DLD1 (cell line): ENCODE data around the gene CFAP157.

Experiments
- in situ Hi-C: cut with HindIII; loops from 2 replicates; pipeline ENCODE4 v1.10.0; 2017; ENCODE audit warnings: low sequenced_read_pairs

CFAP157 gene

DNA sequence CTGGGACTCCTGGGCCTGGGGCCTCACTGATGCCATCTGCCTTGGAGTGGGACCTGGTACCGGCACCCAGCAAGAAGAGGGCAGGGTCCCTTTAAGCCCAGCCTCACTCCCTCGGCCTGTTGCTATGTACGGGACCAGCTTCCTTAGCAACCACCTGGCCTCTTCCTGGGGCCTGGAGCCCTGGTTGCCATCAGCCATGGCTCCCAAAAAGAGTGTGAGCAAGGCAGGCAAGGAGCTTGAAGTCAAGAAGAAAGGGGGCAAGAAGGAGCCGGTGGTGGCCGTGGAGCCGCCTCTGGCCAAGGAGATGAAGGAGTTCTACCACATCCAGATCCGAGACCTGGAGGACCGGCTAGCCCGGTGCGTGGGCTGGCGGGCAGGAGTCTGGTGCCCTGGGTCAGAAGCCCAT, at the start of gene CFAP157:
TSS of gene CFAP157 (plus strand) at position 153 of the 406 bp plus-strand sequence. CDS start at position 197, 44 bp downstream.
- in situ Hi-C loops, result no loop called here

DNA sequence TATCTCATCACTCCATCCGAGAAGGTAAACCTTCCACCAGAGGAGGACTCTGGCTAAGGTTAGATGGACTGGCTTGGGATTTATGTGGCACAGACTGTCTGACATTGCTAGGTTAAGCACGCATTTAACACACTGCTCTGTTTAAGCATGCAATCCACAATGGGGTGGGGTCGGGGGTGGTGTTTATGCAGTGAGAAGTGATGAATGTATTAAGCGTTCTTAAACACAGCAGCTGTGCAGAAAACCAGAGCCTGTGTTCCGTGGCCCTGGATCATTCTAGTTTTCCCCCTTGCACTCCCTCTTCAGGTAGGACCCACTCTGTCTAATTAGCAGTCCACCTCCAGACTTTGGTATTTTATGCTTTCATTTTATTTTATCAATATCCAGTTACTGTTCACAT, 48.4 kb upstream of the CFAP157 start:
- in situ Hi-C loops, result no loop called here

DNA sequence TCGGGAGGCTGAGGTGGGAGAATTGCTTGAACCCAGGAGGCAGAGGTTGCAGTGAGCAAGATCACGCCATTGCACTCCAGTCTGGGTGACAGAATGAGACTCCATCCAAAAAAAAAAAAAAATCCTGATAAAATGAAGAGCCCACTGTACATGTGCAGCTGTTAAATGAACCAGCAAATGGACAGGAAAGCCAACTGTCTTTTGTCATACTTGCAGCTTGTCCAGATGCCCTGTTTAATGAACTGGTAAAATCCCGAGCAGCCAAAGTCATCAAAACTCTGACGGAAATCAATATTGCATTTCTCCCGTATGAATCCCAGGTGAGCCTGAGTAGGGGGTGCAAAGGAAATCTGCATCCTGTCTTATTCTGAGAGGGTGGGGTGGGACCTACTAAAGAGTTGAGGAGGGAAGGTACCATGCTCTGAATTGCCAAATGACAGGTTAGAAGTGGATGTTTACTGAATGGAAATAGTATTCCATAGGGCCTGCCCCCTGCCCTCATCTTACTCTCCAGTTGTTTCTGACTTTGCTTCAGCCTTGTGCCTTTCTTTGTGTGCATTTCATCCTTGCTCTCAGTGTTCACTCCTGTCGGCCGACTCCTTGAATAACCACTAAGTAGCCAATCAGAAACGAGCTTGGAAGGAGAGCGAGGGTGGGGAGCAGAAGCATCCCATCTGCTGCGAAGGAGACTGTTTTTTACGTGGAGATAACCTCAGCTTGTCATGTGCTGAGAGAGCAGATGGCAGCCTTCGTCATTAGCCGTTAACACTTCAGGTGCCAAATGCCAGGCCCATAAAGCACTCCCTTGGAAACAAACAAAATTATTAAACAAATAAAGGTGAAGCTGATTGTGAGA, 45.7 kb upstream of the CFAP157 start:
- in situ Hi-C loops, result no loop called here

DNA sequence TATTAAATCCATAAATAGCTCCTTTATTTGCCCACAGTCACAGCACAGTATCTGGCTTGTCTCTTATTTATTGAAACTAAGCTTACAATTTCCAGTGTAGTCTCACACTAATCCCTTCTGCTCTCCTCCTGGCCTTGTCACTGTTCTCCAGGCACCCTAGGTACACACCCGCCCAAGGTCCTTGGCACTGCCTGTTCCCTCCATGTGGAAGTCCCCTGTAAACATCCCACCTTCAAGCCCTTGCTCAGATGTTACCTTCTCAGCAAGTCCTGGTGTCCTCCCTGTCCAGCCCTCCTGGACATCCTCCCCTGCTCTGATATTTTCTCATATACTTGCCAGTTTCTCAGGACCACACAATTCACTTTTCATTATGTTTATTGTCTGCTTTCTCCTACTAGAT, 44.2 kb upstream of the CFAP157 start:
- in situ Hi-C loops, result no loop called here

DNA sequence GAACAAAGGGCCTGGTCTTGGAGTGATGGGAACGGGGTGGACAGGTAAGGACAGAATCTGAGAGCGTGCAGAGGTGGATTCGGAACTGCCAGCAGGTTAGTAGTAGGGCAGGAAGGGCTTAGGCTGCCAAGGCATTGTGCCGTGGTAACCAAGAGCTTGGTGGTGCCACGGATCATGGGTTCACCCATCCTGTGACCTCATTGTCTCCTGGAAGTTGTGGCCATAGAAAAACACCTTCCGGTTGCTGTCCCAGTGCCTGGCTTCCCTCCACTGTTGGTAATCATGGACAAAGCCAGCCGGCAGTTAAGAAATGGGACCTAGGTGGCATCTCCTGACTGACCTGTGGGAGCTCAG, 42.5 kb upstream of the CFAP157 start:
- in situ Hi-C loops, result no loop called here

DNA sequence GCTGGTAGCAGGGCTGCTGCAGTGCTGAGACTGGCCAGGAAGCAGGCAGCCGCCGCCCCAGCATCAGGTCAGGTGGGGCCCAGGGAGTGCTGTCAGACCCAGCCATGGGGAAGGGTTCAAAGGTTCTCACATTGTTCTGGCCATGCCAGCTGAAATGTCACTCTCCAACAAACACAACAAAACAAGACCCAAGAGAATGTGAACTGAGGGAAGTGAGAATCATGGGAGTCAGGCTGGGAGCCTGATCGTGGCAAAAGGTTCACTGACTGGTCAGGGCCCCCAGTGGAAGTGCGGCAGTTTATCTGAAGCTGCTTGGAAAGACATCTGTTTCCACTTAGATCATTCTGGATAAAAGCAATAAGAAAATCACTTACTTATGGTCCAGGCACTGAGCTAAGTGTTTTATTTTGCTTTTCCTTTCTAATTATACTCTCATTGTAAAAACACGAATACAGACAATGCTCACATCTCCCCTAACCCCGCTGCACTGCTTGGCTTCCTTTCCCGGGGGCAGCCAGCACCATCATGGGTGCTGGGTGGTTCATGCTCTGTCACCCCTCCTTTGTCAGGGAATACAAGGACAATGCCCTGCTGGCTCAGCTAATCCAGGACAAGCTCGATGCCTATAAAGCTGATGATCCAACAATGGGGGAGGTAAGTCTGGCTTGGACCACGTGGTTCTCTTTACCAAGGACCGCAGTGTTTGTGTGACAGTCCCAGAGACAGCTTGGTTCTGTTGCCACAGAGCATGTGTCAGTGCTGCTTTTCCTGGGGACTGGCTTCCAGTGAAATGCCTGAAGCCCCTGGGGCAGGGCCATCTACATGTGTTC, 41.9 kb upstream of the CFAP157 start:
- in situ Hi-C loops, result no loop called here

DNA sequence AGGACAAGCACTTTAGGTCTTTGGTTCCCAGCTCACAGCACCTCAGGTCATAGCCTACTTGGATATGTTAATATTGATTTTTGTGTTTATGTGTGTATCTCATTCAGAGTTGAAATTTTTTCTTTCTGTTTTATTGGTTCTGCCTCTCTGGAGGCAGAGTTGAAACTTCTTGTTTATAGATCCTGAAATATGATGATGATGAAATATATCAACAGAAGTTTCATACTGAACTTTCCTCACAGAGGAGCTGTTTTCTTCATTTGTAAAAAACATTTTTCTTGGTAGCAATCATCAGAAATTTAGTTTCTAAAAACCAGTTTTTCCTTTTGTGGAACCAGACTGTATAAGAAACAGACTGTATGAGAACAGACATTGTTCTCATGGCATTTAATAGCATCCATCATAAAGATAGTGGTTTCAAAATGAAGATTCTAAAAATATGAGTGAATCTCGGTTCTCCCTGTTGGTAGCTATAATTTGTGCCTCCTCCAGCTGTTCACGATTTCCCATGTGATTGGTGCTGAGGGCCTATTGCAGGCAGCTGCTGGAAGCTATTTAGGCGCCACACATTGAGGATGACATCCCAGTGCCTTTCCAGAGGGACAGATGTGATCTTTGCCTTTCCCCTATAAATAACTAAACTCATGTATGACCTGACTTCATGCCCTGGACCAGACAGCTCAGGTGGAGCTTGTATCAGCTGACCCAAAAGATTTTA, 39.5 kb upstream of the CFAP157 start:
- in situ Hi-C loops, result no loop called here

DNA sequence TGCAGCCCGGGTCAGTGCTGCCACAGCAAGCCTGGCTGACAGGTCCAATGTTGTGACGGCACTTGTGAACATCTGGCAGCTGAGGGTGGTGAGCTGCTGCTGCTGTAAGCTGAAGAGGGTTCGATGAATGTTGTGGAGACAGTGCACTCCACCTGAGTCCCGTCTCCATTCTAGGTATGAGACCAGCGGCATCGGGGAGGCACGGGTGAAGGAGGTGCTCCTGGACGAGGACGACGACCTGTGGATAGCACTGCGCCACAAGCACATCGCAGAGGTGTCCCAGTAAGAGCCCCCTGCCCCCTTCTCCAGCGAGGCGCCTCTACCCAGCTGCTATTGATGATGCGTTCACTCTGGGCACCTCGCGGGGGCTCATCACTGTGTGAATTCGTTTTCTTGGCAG, 38.9 kb upstream of the CFAP157 start:
- in situ Hi-C loops, result no loop called here

DNA sequence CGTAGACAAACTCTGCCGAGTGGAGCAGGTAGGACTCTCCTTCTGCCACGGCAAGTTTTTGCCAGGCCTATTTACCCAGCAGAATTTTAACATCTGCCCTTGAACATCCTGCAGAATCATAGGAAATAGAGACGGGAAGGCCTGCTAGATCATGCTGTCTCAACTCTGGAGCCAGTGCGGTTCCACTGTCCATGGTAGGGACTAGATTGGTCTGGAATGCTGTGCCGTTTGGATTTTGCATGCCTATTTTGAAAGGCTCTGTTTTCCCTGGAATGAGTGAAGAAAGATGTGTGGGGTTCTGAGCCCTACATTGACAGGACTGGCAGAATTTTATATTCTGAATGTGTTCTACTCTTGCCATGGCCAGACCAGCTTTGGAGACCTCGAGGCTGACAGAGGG, 33.6 kb upstream of the CFAP157 start:
- in situ Hi-C loops, result no loop called here

DNA sequence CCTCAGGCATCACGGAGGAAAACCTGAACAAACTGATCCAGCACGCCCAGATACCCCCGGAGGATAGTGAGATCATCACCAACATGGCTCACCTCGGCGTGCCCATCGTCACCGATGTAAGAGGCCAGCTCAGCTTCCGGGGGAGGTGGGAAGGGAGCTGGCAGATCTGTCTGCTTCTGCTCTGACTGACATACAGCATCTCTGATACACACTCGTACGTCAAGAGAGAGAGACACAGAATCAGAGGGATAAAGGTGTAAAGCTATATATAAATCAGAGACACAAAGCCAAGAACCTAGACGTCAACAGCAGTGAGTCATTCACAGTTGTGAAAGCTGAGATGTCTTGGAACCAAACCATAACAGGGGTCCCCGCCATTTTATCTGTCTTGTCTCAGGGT, 30.1 kb upstream of the CFAP157 start:
- in situ Hi-C loops, result no loop called here

DNA sequence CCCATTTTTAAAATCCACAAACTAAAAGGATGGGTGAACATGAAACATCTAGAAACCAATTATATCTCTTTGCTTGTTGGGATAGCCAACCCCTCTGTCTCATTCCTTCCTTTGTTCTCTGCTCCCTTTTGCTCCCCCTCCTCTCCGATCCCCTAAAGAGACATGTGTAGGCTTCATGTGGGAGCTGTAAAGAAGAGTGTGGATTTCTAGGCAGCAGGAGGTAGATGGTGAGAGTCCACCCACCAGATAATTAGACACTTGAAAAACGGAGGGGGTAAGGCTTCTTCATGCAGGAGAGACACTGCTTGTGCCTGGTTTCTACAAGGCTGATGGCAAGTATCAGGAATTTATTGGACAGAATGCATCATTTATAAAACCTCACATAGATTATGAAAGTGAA, 27.3 kb upstream of the CFAP157 start:
- in situ Hi-C loops, result no loop called here

DNA sequence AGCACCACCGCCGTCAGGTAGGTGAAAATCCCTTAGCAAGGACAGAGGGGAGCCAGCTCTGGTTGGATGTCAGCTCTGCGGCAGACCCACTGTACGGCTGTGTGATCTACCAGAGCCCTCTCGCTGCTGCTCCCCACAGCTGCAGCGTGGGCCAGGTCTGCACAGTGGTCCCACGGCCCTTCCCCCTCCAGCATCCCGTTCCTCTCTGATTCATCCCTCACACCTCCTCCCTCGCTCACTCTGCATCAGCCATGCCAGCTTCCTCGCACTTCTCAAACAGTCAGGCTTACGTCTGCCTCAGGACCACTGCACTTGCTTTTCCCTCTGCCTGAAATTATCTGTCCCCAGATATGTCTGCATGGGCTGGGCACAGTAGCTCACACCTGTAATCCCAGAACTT, 26.6 kb upstream of the CFAP157 start:
- in situ Hi-C loops, result no loop called here

DNA sequence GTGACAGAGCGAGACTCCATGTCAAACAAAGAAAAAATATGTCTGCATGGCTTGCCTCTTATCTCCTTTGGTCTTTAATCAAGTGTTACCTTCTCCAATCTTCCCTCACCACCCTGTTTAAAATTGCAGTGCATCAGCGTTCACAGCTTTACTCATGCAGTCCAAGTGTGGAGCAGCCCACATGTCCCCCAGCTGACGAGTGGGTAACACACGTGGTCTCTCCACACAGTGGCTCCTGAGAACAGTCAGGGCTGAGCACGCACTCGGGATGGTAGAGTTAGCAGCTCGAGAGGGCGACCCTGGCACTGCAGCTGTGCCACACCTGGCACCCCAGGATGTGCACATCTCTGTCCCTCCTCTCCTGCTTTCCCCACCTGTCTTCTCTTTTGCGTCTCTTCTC, 25.9 kb upstream of the CFAP157 start:
- in situ Hi-C loops, result no loop called here

DNA sequence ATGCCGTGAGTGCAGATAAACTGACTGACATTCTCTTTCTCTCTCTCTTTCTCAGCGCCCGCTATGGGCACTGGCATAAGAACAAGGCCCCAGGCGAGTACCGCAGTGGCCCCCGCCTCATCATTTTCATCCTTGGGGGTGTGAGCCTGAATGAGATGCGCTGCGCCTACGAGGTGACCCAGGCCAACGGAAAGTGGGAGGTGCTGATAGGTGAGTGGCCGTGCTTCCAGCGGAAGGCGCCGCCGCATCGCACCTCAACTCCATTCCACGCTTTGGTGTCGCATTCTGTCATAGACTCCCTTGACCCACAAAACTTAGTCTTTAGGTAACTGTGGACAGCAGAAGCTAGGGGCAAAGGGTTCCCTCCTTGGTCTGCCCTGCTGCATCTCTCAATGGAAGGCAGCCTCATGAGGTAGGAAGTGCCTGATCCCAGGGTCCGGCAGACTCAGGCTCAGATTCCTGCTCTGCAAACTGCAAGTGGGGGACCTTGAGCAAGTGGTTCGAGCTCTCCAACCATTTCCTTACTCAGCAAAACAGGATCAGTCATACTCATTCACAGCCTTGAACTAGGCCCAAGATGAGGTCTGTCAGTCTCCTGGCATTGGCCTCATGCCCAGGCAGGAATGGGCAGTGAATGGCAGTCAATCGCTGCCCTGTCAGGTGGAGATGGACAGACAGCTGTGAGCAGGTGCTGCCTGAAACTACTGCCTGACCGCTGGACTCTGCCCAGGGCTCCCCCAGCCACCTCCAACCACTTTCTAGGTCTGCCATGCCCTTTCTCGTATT, 24.2 kb upstream of the CFAP157 start:
- in situ Hi-C loops, result no loop called here

DNA sequence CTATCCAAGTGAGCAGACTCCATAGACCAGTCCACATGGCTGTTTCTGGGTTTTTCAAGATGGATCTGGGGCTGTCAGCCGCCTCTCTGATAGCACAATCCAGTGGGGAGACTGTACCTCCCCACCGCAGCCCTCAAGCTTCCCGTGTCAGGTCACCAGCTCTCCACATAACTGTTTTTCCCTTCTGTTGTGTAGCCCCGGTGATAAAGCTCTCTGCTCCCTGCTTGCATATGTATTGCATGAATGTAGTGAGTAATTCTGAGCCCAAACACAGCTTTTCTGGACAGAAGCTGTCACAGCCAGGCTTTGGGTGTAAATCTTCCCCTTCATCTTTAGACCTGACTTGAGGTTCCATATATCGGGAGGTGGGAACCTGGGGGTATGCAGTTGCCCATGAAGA, 23.1 kb upstream of the CFAP157 start:
- in situ Hi-C loops, result no loop called here

DNA sequence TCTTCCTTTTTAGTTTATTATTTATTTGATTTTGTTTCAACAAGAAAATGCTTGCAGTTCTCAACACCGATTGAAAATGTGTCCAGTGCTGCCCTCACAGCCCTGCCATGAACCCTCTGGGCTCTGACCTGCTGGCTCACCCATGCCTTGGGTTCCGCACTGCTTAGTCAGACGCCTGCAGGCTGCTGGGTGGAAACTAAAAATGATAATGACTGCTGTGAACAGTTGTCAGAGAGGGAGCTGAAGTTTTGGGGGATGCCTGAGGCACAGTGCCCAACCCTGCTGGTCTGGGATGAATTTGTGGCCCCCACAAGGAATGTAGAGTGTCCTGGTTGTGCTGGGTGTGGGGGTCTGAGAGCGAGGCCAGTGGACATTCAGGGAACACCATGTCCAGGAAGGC, 22.2 kb upstream of the CFAP157 start:
- in situ Hi-C loops, result no loop called here

DNA sequence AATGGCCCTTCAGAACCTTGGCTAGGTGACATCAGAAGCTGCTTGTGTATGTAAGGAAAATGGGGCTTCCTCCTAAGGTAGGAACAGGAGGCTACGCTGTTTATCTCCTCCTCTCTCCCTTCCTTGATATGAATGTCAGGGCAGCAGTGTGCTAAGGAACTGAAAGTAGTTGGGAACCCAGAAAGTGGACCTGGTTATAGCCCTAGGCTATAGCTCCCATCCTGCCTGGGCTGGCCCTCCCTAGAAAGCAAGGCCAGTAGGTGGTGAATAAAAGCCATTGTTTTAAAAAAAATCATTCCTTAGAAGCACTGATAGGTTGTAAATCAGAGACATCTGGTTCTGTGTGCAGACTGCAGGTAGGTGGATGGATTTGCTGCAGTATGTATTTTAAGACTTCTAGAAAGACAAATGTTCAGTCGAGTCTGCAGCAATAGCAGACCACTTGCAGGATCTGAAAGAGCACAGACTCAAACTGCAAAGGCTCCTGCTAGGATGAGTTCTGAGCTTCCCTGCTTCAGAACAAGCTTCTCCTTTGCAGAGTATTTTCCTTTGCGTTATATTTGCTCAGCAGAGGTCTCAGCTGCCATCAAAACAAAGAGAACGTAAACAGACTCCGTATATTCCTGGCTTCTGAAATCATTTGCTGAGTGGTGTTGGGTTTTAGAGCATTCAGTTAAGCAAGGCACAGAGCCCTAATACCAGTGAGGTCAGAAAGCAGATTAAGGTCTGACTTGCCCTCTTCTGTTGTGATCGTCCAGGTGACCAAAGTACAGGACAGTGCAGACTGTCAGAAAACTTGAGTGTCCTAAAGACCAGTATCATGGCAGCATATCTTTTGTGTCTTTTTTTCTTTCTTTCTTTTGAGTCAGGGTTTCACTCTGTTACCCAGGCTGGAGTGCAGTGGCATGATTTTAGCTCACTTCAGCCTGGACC, 20.1 kb upstream of the CFAP157 start:
- in situ Hi-C loops, result no loop called here

DNA sequence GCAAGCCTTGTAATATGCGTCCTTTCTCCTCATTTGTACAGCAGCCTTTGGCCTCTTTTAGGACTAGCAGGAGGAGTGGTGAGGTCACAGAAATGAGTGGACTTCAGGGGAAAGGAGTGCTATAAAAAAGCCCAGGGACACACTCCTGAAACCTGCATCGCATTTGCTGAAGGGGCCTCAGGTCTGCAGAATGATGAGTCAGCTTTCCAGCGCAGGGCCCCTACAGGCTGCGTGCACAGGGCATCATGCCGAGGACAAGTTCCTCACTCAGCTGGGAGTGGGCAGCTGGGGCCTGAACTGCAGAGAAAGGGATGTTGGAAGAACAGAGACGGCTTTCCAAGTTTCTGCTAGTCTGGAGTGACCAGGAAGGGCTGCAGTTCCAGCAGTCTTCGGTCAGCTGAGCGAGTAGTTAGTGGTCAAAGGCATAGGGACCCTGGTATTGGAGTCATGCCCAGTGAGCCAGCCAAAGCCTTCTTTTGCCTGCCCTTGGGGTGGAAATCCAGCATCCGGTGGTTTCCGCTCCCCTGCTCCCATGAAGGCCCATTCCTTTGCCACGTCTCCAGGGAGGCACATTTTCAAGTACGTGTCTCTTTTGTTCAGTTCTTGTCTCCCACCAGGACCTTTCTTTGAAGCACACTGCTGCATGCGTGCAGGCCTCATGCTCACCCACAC, 17.3 kb upstream of the CFAP157 start:
- in situ Hi-C loops, result no loop called here

DNA sequence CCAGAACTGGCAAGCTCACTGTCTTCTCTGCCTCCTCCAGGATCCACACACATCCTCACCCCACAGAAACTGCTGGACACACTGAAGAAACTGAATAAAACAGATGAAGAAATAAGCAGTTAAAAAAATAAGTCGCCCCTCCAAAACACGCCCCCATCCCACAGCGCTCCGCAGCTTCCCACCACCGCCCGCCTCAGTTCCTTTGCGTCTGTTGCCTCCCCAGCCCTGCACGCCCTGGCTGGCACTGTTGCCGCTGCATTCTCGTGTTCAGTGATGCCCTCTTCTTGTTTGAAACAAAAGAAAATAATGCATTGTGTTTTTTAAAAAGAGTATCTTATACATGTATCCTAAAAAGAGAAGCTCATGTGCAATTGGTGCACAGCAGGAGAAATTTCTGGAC, 16.1 kb upstream of the CFAP157 start:
- in situ Hi-C loops, result no loop called here
